T-helper 2 cell treated with Interferon-gamma antibody and Interleukin-4, amounts not matched to agents 5 μg/mL and 100 μg/mL, for 36 hours (primary cell): ENCODE data around the gene P2RY8.

ENCODE experiments used
- DNase-seq: peaks from one replicate; pipeline ENCODE4 v3.0.0; 2021; ENCODE audit warnings: low spot score
- H3K27ac Mint-ChIP-seq: one replicate; pipeline ENCODE4 v1.8.0; 2021; ENCODE audit warnings: mild to moderate bottlenecking, mixed read lengths
- H3K27me3 Mint-ChIP-seq: one replicate; pipeline ENCODE4 v1.8.0; 2021; ENCODE audit warnings: low read depth, mixed read lengths
- H3K36me3 Mint-ChIP-seq: one replicate; pipeline ENCODE4 v1.8.0; 2021; ENCODE audit warnings: low read depth, mixed read lengths
- H3K4me1 Mint-ChIP-seq: one replicate; pipeline ENCODE4 v1.8.0; 2021; ENCODE audit warnings: low read depth, mixed read lengths
- H3K4me3 Mint-ChIP-seq: one replicate; pipeline ENCODE4 v1.8.0; 2022; ENCODE audit warnings: mild to moderate bottlenecking, moderate library complexity, mixed read lengths
- H3K9me3 Mint-ChIP-seq: one replicate; pipeline ENCODE4 v1.8.0; 2021; ENCODE audit warnings: mixed read lengths

P2RY8 gene

DNA sequence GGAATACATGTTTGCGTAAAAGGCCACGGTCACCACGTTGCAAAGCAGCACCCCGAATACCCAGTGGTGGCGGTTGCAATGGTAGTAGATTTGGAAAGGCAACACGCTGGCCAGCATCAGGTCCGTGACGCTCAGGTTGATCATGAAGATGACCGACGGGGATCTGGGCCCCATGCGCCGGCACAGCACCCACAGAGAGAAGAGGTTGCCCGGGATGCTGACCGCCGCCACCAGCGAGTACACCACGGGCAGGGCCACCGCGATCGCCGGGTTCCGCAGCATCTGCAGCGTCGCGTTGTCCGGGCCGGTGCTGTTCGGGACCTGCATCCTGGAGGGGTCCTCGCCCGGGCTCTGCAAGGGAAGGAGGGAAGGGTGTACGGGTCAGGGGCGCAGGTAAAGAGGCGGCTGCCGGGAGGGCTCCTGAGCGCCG lies 70.7 kb downstream of the P2RY8 start:
- DNase-seq = peak; percentile 4
- Mint-ChIP-seq H3K4me3 (peak overlapping the region; percentile 79), H3K9me3 (no peaks in the 10 kb centered on the region), H3K27ac (peak overlapping the region; percentile 81), H3K27me3 (no peaks in the 10 kb centered on the region), H3K36me3 (peaks cover 67% of the 10 kb centered on the region), H3K4me1 (peaks cover 60% of the 10 kb centered on the region)

- no peaks in the 10 kb centered on the region for H3K27me3 Mint-ChIP-seq
- no peaks in the 10 kb centered on the region for H3K9me3 Mint-ChIP-seq
- H3K36me3 Mint-ChIP-seq = peaks cover 64% of the 10 kb centered on the region
- peak; percentile 4 for DNase-seq
- H3K4me1 Mint-ChIP-seq = peaks cover 58% of the 10 kb centered on the region
- peak overlapping the region; percentile 92 for H3K27ac Mint-ChIP-seq
- H3K4me3 Mint-ChIP-seq = peak overlapping the region; percentile 79
These were observed 71.4 kb downstream of the P2RY8 start for GRCh38 chrX:1465286-1466231.

GRCh38 chrX:1464971-1465285 lies 72.1 kb downstream of the P2RY8 start:
- no peak for DNase-seq
- Mint-ChIP-seq H3K36me3 (peaks cover 61% of the 10 kb centered on the region), H3K27ac (peak overlapping the region; percentile 92), H3K4me3 (peak overlapping the region; percentile 79), H3K9me3 (no peaks in the 10 kb centered on the region), H3K27me3 (no peaks in the 10 kb centered on the region), H3K4me1 (peaks cover 57% of the 10 kb centered on the region)

DNA sequence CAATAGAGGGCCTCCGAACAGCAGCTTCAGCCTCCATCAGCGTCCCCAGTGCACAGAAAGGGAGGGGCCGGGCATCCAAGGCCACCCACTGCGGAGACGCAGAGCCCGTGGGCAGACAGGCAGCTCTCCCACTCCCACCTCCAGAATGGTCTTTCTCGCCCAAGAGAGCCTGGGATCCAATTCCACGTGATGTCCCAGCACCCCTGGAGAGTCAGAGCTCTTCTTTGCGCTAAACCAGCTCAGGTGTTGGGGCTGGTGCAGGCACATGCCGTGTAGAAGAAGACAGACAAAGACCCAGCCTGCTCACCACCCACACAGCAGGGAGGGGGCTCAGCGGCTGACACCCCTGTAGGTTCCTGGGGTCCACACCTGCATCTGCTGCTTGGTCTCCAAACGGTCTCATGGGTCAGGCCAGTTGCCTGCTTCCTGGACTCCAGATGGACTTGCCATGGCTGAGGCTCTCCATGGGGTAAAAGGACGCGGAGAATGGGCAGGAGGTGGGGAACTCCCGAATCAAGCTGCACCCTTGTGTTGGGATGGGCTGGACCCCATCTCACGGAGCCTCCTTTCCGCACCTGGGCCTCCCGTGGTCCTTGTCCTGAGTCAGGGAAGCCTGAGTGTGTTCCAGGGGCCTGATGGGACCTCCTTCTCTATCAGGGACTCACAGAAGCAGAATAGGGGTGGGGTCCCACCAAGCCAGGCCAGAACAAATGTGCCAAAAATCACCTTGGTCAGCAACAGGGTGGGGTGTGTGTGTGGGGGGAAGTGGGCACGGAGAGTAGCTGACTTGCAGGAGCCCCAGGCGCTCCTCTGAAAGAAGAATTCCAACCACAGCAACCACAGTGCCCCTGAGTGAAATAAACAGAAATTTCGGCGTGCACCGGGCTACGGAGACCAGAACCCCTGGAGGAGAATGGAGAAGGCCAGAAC lies 72.7 kb downstream of the P2RY8 start:
- peak; percentile 42 for DNase-seq
- Mint-ChIP-seq H3K27ac (peak overlapping the region; percentile 92), H3K4me3 (peak overlapping the region; percentile 79), H3K27me3 (no peaks in the 10 kb centered on the region), H3K4me1 (peaks cover 50% of the 10 kb centered on the region), H3K36me3 (peaks cover 56% of the 10 kb centered on the region), H3K9me3 (no peaks in the 10 kb centered on the region)

GRCh38 chrX:1463581-1463980 lies 73.4 kb downstream of the P2RY8 start:
- no peak for DNase-seq
- Mint-ChIP-seq H3K27me3 (no peaks in the 10 kb centered on the region), H3K36me3 (peaks cover 52% of the 10 kb centered on the region), H3K27ac (peak overlapping the region; percentile 92), H3K9me3 (no peaks in the 10 kb centered on the region), H3K4me1 (peaks cover 47% of the 10 kb centered on the region), H3K4me3 (peak overlapping the region; percentile 79)

- H3K36me3 Mint-ChIP-seq = peaks cover 47% of the 10 kb centered on the region
- no peaks in the 10 kb centered on the region for H3K27me3 Mint-ChIP-seq
- peak overlapping the region; percentile 79 for H3K4me3 Mint-ChIP-seq
- H3K27ac Mint-ChIP-seq = peak overlapping the region; percentile 92
- DNase-seq = peak; percentile 84
- H3K9me3 Mint-ChIP-seq = no peaks in the 10 kb centered on the region
- peaks cover 41% of the 10 kb centered on the region for H3K4me1 Mint-ChIP-seq
These were observed 74.3 kb downstream of the P2RY8 start for GRCh38 chrX:1462596-1463251.

GRCh38 chrX:1462110-1462509 lies 74.9 kb downstream of the P2RY8 start:
- Mint-ChIP-seq H3K36me3 (peaks cover 44% of the 10 kb centered on the region), H3K9me3 (no peaks in the 10 kb centered on the region), H3K27me3 (no peaks in the 10 kb centered on the region), H3K27ac (peak overlapping the region; percentile 92), H3K4me1 (peaks cover 36% of the 10 kb centered on the region), H3K4me3 (peak overlapping the region; percentile 79)
- DNase-seq = no peak

DNA sequence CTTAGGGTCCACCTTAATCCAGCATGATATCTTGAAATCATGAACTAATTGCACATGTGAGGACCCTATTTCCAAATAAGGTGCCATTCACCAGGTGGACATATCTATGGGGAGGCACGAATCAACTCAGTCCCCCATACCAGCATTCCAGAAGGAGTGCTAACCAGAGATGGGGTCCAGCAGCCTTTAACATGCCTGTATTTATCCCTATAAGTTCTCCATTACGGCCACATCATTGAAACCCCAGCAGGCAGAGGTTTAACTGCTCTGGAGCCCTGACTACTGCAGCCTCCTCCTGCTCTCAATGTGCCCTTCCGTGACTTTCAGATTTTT lies 81.1 kb downstream of the P2RY8 start:
- H3K27ac Mint-ChIP-seq = no peak overlapping the region
- peaks cover 17% of the 10 kb centered on the region for H3K4me1 Mint-ChIP-seq
- no peaks in the 10 kb centered on the region for H3K9me3 Mint-ChIP-seq
- H3K36me3 Mint-ChIP-seq = no peaks in the 10 kb centered on the region
- H3K27me3 Mint-ChIP-seq = no peaks in the 10 kb centered on the region
- H3K4me3 Mint-ChIP-seq = no peak overlapping the region
- DNase-seq = no peak

DNA sequence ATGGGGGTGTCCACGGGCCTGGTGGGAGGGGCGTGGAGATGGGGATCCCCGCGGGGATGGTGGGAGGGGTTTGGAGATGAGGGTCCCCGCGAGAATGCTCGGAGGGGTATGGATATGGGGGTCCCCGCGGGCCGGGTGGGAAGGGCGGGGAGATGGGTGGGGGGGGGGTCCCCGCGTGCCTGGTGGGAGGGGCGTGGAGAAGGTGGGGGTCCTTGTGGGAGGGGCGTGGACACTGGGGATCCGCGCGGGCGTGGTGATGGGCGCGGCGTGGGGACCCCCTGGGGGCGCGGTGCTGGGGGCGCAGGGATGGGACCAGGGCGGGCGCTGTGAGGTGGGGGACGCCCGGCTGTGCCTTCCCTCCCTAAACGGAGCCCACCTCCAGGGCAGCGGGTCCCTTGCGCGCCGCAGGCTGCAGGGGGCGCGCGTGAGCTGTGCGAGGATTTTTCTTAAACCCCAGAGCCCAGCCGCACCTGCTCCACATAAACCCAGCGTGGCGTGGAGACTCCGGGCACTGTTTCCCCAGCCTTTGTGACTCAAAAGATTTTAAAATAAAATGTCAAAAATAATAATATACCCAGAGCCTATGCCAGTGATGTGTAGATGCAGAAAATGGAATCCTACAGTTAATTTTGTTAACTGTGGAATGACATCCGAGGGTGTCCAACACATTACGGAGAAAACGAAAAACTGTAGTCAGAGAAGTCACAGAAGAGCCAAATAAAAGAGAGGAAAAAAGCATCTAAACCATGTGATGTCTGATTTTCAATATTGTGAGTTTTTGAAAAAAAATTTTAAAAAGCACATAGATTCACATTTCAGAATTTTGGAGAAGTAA lies 82.8 kb downstream of the P2RY8 start:
- peak overlapping the region; percentile 47 for H3K27ac Mint-ChIP-seq

GRCh38 chrX:1453395-1453783 lies 83.6 kb downstream of the P2RY8 start:
- H3K27ac Mint-ChIP-seq = peak overlapping the region; percentile 96
- DNase-seq = no peak
- peaks cover 18% of the 10 kb centered on the region for H3K9me3 Mint-ChIP-seq
- peaks cover 22% of the 10 kb centered on the region for H3K4me1 Mint-ChIP-seq
- H3K4me3 Mint-ChIP-seq = peak overlapping the region; percentile 86
- H3K27me3 Mint-ChIP-seq = no peaks in the 10 kb centered on the region
- H3K36me3 Mint-ChIP-seq = peaks cover 17% of the 10 kb centered on the region

More for the DNA sequence above, 82.8 kb downstream of the P2RY8 start:
- no peaks in the 10 kb centered on the region for H3K27me3 Mint-ChIP-seq
- H3K4me3 Mint-ChIP-seq = peak overlapping the region; percentile 65
- peaks cover 21% of the 10 kb centered on the region for H3K4me1 Mint-ChIP-seq
- H3K9me3 Mint-ChIP-seq = peaks cover 10% of the 10 kb centered on the region
- H3K36me3 Mint-ChIP-seq = peaks cover 10% of the 10 kb centered on the region
- peak; percentile 84 for DNase-seq

DNA sequence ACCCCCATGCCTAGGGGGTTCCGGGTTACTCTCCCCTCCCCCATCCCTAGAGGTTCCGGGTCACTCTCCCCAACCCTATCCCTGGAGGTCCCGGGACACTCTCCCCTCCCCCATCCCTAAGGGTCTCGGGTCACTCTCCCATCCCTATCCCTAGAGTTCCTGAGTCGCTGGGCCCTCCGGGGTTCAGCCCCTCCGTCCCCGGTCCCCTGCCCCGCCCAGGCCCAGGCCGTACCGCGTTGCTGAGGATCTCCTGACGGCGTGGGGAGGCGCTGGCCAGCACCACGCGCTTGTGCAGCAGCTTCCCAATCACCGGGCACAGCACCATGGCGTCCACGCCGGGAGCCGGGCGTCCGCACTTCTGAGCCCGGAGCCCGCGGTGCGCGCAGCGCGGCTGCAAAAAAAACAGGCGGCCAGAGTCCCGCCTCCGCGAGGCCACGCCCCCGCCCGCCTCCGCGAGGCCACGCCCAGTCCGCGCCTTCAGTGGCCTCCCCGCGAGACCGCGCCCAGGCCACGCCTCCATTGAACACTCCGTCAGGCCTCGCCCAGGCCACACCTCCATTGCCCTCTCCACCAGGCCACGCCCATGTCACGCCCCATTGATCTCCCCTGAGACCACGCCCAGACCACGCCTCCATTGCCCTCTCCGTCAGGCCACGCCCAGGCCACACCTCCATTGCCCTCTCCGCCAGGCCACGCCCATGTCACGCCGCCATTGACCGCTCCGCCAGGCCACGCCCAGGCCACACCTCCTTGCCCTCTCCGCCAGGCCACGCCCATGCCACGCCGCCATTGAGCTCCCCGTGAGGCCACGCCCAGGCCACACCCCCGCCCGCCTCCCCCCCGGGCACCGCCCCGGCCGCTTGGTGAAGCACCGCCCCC lies 84.2 kb downstream of the P2RY8 start, which contains the start of gene ASMTL:
ASMTL (minus strand) TSS at position 394 of the 879 bp plus-strand sequence; CDS start at position 325, 69 bp downstream.
- peaks cover 22% of the 10 kb centered on the region for H3K4me1 Mint-ChIP-seq
- H3K9me3 Mint-ChIP-seq = peaks cover 24% of the 10 kb centered on the region
- peaks cover 24% of the 10 kb centered on the region for H3K36me3 Mint-ChIP-seq
- peak within 1 kb of the TSS; percentile 86 for H3K4me3 Mint-ChIP-seq
- H3K27me3 Mint-ChIP-seq = no peaks in the 10 kb centered on the region
- DNase-seq = peak; percentile 100
- peak within 1 kb of the TSS; percentile 96 for H3K27ac Mint-ChIP-seq
